HG02938 (cell line): Measurements from ENCODE around the gene ACOX2.
"Not testable (repeated sequence)": the region's sequence is repeated elsewhere in the genome, so short reads cannot be mapped to it uniquely, and the experiment has no call there.

Experiments used
- ATAC-seq: cut with Tn5 transposase; IDR thresholded peaks from one replicate; pipeline ENCODE4 v1.9.1; 2021; ENCODE audit warnings: mild to moderate bottlenecking, moderate library complexity; ENCODE audit not compliant: unreplicated experiment

Gene ACOX2

GRCh38 chr3:58535531-58536500 is 1.2 kb downstream of the ACOX2 start:
- no peak for ATAC-seq

- ATAC-seq, result no peak
Measured at GRCh38 chr3:58534592-58535494, 2.1 kb downstream of the ACOX2 start.

- ATAC-seq, result peak; percentile 83
Measured at GRCh38 chr3:58532794-58533220, 4.2 kb downstream of the ACOX2 start.

- ATAC-seq, result no peak
Measured at GRCh38 chr3:58531956-58532355, 5.0 kb downstream of the ACOX2 start.

GRCh38 chr3:58531555-58531954 is 5.4 kb downstream of the ACOX2 start:
- no peak for ATAC-seq

GRCh38 chr3:58530354-58530865 is 6.6 kb downstream of the ACOX2 start:
- ATAC-seq, result no peak

GRCh38 chr3:58529516-58530353 is 7.3 kb downstream of the ACOX2 start:
- ATAC-seq, result no peak

- no peak for ATAC-seq
Measured at GRCh38 chr3:58528629-58529028, 8.4 kb downstream of the ACOX2 start.

- not testable (repeated sequence) for ATAC-seq
Measured at GRCh38 chr3:58527440-58527839, 9.6 kb downstream of the ACOX2 start.

GRCh38 chr3:58526515-58526957 is 10.5 kb downstream of the ACOX2 start:
- no peak for ATAC-seq

GRCh38 chr3:58524326-58524888 is 12.6 kb downstream of the ACOX2 start:
- no peak for ATAC-seq

GRCh38 chr3:58522759-58523425 is 14.1 kb downstream of the ACOX2 start:
- ATAC-seq, result no peak

- ATAC-seq, result no peak
Measured at GRCh38 chr3:58521917-58522631, 14.9 kb downstream of the ACOX2 start.

- no peak for ATAC-seq
Measured at GRCh38 chr3:58521336-58521670, 15.7 kb downstream of the ACOX2 start.

- no peak for ATAC-seq
Measured at GRCh38 chr3:58520403-58521335, 16.3 kb downstream of the ACOX2 start.

- ATAC-seq, result no peak
Measured at GRCh38 chr3:58519668-58520402, 17.2 kb downstream of the ACOX2 start.

GRCh38 chr3:58518291-58518789 is 18.6 kb downstream of the ACOX2 start:
- no peak for ATAC-seq
